SK-N-SH treated with all-trans-retinoic acid at 6 μM for 48 hours (cell line): ENCODE measurements around the gene ABCD1.

ENCODE experiments used
- ARNTL ChIP-seq: fragments of 450-650 bp; formaldehyde crosslinking; IDR thresholded peaks from 2 replicates; pipeline ENCODE4 v1.5.0; 2020; ENCODE audit warnings: low read depth, mild to moderate bottlenecking, moderate library complexity, borderline replicate concordance
- BACH2 ChIP-seq: fragments of 250-450 bp; sonication (Bioruptor Pico); IDR thresholded peaks from 2 replicates; pipeline ENCODE4 v1.9.0; 2021; ENCODE audit warnings: mild to moderate bottlenecking, borderline replicate concordance
- GLIS3 ChIP-seq: fragments of 250-450 bp; sonication (Bioruptor Pico); IDR thresholded peaks from 2 replicates; pipeline ENCODE4 v1.5.0; 2020; ENCODE audit warnings: mild to moderate bottlenecking, moderate library complexity
- PATZ1 ChIP-seq: fragments of 250-450 bp; sonication (Bioruptor Pico); IDR thresholded peaks from 2 replicates; pipeline ENCODE4 v1.8.0; 2020; ENCODE audit warnings: mild to moderate bottlenecking, moderate library complexity, borderline replicate concordance
- POU6F1 ChIP-seq: fragments of 250-450 bp; sonication (Bioruptor Pico); IDR thresholded peaks from 2 replicates; pipeline ENCODE4 v1.8.0; 2021; ENCODE audit warnings: low read depth, mild to moderate bottlenecking, moderate library complexity, borderline replicate concordance
- RARB ChIP-seq: fragments of 250-450 bp; sonication (Bioruptor Pico); IDR thresholded peaks from 2 replicates; pipeline ENCODE4 v1.8.0; 2021; ENCODE audit warnings: mild to moderate bottlenecking, moderate library complexity
- TCF4 ChIP-seq: fragments of 250-450 bp; sonication (Bioruptor Pico); IDR thresholded peaks from 2 replicates; pipeline ENCODE4 v1.8.0; 2021; ENCODE audit warnings: mild to moderate bottlenecking, moderate library complexity, borderline replicate concordance
- ZC3H10 ChIP-seq: fragments of 250-450 bp; sonication (Bioruptor Pico); IDR thresholded peaks from 2 replicates; pipeline ENCODE4 v1.5.1; 2021; ENCODE audit warnings: mild to moderate bottlenecking, moderate library complexity

GRCh38 chrX:153763298-153763932, 38.8 kb downstream of the ABCD1 start:
- TF ChIP-seq PATZ1 (CRISPR knock-in tag) (no peak), RARB (CRISPR knock-in tag) (no peak), POU6F1 (CRISPR knock-in tag) (no peak), TCF4 (CRISPR knock-in tag) (no peak), GLIS3 (CRISPR knock-in tag) (no peak), BACH2 (no peak), ZC3H10 (CRISPR knock-in tag) (no peak), ARNTL (CRISPR knock-in tag) (no peak)
